SK-N-SH treated with all-trans-retinoic acid at 6 μM for 48 hours (cell line): ENCODE measurements around the gene DCX.

Experiments
- BACH2 ChIP-seq: fragments of 250-450 bp; sonication (Bioruptor Pico); IDR thresholded peaks from 2 replicates; pipeline ENCODE4 v1.9.0; 2021; ENCODE audit warnings: mild to moderate bottlenecking, borderline replicate concordance
- CSRNP3 ChIP-seq: fragments of 250-450 bp; sonication (Bioruptor Pico); IDR thresholded peaks from 2 replicates; pipeline ENCODE4 v1.5.1; 2021; ENCODE audit warnings: mild to moderate bottlenecking, moderate library complexity
- ESRRG ChIP-seq: fragments of 250-450 bp; sonication (Bioruptor Pico); IDR thresholded peaks from 2 replicates; pipeline ENCODE4 v1.6.1; 2021; ENCODE audit warnings: mild to moderate bottlenecking
- GLIS3 ChIP-seq: fragments of 250-450 bp; sonication (Bioruptor Pico); IDR thresholded peaks from 2 replicates; pipeline ENCODE4 v1.5.0; 2020; ENCODE audit warnings: mild to moderate bottlenecking, moderate library complexity
- RARB ChIP-seq: fragments of 250-450 bp; sonication (Bioruptor Pico); IDR thresholded peaks from 2 replicates; pipeline ENCODE4 v1.8.0; 2021; ENCODE audit warnings: mild to moderate bottlenecking, moderate library complexity
- ZFP3 ChIP-seq: fragments of 250-450 bp; sonication (Bioruptor Pico); IDR thresholded peaks from 2 replicates; pipeline ENCODE4 v1.5.0; 2020; ENCODE audit warnings: mild to moderate bottlenecking, moderate library complexity
- ZFP30 ChIP-seq: fragments of 450-650 bp; formaldehyde crosslinking; IDR thresholded peaks from 2 replicates; pipeline ENCODE4 v1.5.0; 2022; ENCODE audit warnings: mild to moderate bottlenecking, moderate library complexity
- ZNF8 ChIP-seq: fragments of 450-650 bp; formaldehyde crosslinking; IDR thresholded peaks from 2 replicates; pipeline ENCODE4 v1.5.0; 2020; ENCODE audit warnings: mild to moderate bottlenecking, moderate library complexity
- TF ChIP-seq, protein P1 (sequence below): fragments of 250-450 bp; sonication (Bioruptor Pico); IDR thresholded peaks from 2 replicates; pipeline ENCODE4 v1.5.1; 2020; ENCODE audit warnings: low read depth, mild to moderate bottlenecking, moderate library complexity
- TF ChIP-seq, protein P2 (sequence below): fragments of 250-450 bp; sonication (Bioruptor Pico); IDR thresholded peaks from 2 replicates; pipeline ENCODE4 v1.8.0; 2020; ENCODE audit warnings: mild to moderate bottlenecking, moderate library complexity, borderline replicate concordance

- TF ChIP-seq, protein P1, sequence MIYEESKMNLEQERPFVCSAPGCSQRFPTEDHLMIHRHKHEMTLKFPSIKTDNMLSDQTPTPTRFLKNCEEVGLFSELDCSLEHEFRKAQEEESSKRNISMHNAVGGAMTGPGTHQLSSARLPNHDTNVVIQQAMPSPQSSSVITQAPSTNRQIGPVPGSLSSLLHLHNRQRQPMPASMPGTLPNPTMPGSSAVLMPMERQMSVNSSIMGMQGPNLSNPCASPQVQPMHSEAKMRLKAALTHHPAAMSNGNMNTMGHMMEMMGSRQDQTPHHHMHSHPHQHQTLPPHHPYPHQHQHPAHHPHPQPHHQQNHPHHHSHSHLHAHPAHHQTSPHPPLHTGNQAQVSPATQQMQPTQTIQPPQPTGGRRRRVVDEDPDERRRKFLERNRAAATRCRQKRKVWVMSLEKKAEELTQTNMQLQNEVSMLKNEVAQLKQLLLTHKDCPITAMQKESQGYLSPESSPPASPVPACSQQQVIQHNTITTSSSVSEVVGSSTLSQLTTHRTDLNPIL (CRISPR knock-in tag) = no peak
- TF ChIP-seq BACH2 (CRISPR knock-in tag) = no peak
- no peak for TF ChIP-seq ZNF8 (CRISPR knock-in tag)
- no peak for TF ChIP-seq RARB (CRISPR knock-in tag)
- TF ChIP-seq ZFP3 = no peak
- no peak for TF ChIP-seq ZFP30 (CRISPR knock-in tag)
- no peak for TF ChIP-seq GLIS3 (CRISPR knock-in tag)
- no peak for TF ChIP-seq CSRNP3 (CRISPR knock-in tag)
- TF ChIP-seq, protein P2, sequence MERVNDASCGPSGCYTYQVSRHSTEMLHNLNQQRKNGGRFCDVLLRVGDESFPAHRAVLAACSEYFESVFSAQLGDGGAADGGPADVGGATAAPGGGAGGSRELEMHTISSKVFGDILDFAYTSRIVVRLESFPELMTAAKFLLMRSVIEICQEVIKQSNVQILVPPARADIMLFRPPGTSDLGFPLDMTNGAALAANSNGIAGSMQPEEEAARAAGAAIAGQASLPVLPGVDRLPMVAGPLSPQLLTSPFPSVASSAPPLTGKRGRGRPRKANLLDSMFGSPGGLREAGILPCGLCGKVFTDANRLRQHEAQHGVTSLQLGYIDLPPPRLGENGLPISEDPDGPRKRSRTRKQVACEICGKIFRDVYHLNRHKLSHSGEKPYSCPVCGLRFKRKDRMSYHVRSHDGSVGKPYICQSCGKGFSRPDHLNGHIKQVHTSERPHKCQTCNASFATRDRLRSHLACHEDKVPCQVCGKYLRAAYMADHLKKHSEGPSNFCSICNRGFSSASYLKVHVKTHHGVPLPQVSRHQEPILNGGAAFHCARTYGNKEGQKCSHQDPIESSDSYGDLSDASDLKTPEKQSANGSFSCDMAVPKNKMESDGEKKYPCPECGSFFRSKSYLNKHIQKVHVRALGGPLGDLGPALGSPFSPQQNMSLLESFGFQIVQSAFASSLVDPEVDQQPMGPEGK = no peak
- no peak for TF ChIP-seq ESRRG
Measured at GRCh38 chrX:111410590-111411078, 1.4 kb downstream of the DCX start.
